Common myeloid progenitor, CD34-positive (primary cell): ENCODE results near the gene TCP1.
"Not testable (repeated sequence)": the region's sequence is repeated elsewhere in the genome, so short reads cannot be mapped to it uniquely, and the experiment has no call there.

Experiments used
- CTCF ChIA-PET: fragments of 350-600 bp; sonication (Branson Sonifier 250); formaldehyde crosslinking; loops from one replicate; lab custom pipeline; 2021; ENCODE audit warnings: antibody characterized with exemption; lab: Charles Lee
- POLR2A ChIA-PET: fragments of 350-600 bp; sonication (Branson Sonifier 250); formaldehyde crosslinking; loops from one replicate; lab custom pipeline; 2021; ENCODE audit warnings: antibody characterized with exemption; lab: Charles Lee
- DNase-seq, 3 donors: peaks; one replicate each; pipeline versions ENCODE4 v3.0.0 to v3.0.0-alpha.2; 2013
- H3K27ac ChIP-seq, 2 experiments: 1 replicate in 1 of 2; 2 replicates in 1 of 2; pipeline ENCODE4 v1.7.0; 2013; ENCODE audit warnings: inconsistent platforms in 2 of 2, low read length in 2 of 2, mild to moderate bottlenecking in 2 of 2, low read depth in 1 of 2, moderate library complexity in 1 of 2; ENCODE audit not compliant: severe bottlenecking in 2 of 2, insufficient read depth in 1 of 2, poor library complexity in 1 of 2
- H3K27me3 ChIP-seq, 5 experiments: replicated peaks in 2 of 5; 1 replicate in 3 of 5; 2 replicates in 2 of 5; pipeline versions ENCODE4 v1.6.1 to v1.7.0; 2013; ENCODE audit warnings: low read length in 4 of 5, mild to moderate bottlenecking in 2 of 5, moderate library complexity in 2 of 5, inconsistent platforms in 1 of 5; ENCODE audit not compliant: insufficient read depth in 5 of 5, control insufficient read depth in 4 of 5
- H3K36me3 ChIP-seq, 4 experiments: 1 replicate in 2 of 4; 2 replicates in 2 of 4; pipeline versions ENCODE4 v1.6.1 to v1.7.0; 2013; ENCODE audit warnings: low read length in 3 of 4, control low read depth in 1 of 4, mild to moderate bottlenecking in 1 of 4; ENCODE audit not compliant: control insufficient read depth in 4 of 4, insufficient read depth in 4 of 4
- H3K4me1 ChIP-seq, 4 experiments: 1 replicate in 3 of 4; 2 replicates in 1 of 4; pipeline versions ENCODE4 v1.6.1 to v1.7.1; 2013; ENCODE audit warnings: low read length in 3 of 4, mild to moderate bottlenecking in 3 of 4, control low read depth in 1 of 4, inconsistent platforms in 1 of 4, moderate library complexity in 1 of 4; ENCODE audit not compliant: control insufficient read depth in 4 of 4, insufficient read depth in 4 of 4; ENCODE audit errors: control extremely low read depth in 1 of 4
- H3K4me3 ChIP-seq, 7 experiments: 1 replicate in 4 of 7; 2 replicates in 3 of 7; pipeline versions ENCODE4 v1.5.1 to v1.7.0; 2013; ENCODE audit warnings: mild to moderate bottlenecking in 7 of 7, low read length in 6 of 7, moderate library complexity in 6 of 7, inconsistent platforms in 2 of 7, low read depth in 2 of 7, control low read depth in 1 of 7; ENCODE audit not compliant: insufficient read depth in 4 of 7, control insufficient read depth in 1 of 7; ENCODE audit errors: extremely low read depth in 1 of 7
- H3K9me3 ChIP-seq, 5 experiments: 1 replicate in 4 of 5; 2 replicates in 1 of 5; pipeline versions ENCODE4 v1.6.1 to v1.7.1; 2013; ENCODE audit warnings: low read length in 4 of 5, mild to moderate bottlenecking in 2 of 5, inconsistent platforms in 1 of 5, low read depth in 1 of 5, moderate library complexity in 1 of 5; ENCODE audit not compliant: control insufficient read depth in 4 of 5, insufficient read depth in 2 of 5; ENCODE audit errors: control extremely low read depth in 1 of 5
- WGBS: methylation state at CpG from one replicate; pipeline ENCODE4 v1.1.5; 2013; ENCODE audit not compliant: insufficient coverage; 5-methylcytosine and 5-hydroxymethylcytosine counted together

The TCP1 gene

DNA sequence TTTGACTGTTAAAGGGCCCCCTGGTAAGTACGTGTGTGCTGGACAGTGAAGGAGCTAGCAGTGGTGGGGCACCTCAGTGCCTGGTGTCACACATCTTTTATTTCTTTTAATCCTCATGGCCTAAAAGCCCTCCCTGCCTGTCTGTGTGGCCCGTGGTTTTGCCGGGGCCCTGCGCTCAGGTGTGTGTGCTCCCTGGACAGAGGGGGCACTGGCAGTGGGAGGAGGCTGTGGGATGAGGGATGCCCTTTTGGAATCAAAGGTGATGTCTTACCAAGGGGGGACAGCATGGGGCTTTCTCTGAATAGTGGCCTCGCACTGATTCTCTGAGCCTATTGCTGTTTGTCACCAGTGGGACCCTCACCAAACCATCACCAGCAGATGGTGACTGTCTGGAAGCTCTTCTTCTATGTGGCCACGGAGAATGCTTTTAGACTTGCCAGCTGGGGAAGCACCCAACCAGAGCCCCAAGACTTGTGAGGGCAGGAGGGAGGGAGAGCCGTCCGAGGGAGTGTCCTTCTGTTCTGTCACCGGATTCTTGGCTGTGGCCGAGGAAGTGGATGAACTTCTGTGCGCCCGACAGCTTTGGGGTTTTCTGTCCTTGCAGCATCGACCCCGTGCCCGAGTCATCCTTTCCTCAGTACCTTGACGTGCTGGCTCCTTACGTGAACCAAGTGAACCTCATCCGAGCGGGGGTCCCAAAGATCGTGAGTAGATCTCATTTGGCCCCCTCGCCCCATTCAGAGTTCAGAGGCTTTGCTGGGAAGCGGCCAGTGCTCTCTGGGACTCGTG lies 28.7 kb upstream of the TCP1 start:
- ChIA-PET CTCF (interaction anchor here (1.5 to 3.4 kb wide), 3 partner anchors 9 to 34 kb away, joined by 3 to 18 read pairs (median 7); no protein-coding TSS in a partner anchor), POLR2A (interaction anchor here (0.6 kb wide), 1 partner anchor 10 kb away, joined by 3 read pairs; no protein-coding TSS in a partner anchor)

DNA sequence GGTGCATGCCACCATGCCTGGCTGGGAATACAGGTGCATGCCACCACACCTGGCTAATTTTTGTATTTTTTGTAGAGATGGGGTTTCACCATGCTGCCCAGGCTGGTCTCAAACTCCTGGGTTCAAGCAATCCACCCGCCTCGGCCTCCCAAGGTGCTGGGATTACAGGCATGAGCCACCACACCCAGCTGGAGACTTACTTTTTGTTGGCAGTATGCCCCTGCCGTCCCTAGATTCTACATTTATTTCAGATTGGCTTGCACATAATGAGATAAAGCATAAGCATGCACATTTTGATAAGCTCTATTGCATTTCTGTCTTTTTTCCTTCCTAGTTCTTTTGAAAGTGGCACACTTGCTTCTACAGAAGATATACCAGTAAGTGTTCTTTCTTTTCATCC lies 27.4 kb upstream of the TCP1 start:
- WGBS = 94% methylated on average over 3 of the region's 3 CpGs
- CTCF ChIA-PET = not testable (repeated sequence)

More for the DNA sequence above, 28.7 kb upstream of the TCP1 start:
- peaks cover 8 to 53% (median 45%) of the 10 kb centered on the region in 4 experiments for H3K4me1 ChIP-seq
- H3K9me3 ChIP-seq = no peaks in the 10 kb centered on the region
- 97% methylated on average over 20 of the region's 23 CpGs for WGBS
- no peak overlapping the region for H3K27ac ChIP-seq
- H3K27me3 ChIP-seq = no peaks in the 10 kb centered on the region
- DNase-seq = no peak
- no peak overlapping the region for H3K4me3 ChIP-seq
- H3K36me3 ChIP-seq = no peaks in the 10 kb centered on the region

DNA sequence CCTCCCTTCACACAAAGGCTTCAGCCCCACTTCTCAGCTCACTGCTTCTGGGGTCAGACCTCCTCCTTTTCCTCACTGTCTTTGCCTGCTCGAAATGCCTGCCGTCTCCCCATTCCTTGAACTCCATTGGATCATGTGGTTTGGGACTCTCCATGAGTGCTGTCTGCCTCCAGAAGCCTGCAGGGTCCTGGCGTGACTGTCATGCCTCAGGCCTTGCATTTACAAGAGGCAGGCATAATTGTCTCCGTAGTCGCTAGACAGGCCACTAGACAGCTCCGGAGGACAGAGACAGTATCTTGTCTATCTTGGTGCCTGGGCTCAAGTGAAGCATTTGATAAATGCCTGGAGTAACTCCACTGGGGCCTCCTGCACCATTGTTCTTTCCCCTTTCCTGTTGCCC lies 26.0 kb upstream of the TCP1 start:
- 99% methylated on average over 6 of the region's 6 CpGs for WGBS
- Histone ChIP-seq H3K27ac (no peak overlapping the region), H3K9me3 (no peaks in the 10 kb centered on the region), H3K4me3 (no peak overlapping the region), H3K4me1 (peaks cover 0 to 30% (median 25%) of the 10 kb centered on the region in 4 experiments), H3K27me3 (no peaks in the 10 kb centered on the region), H3K36me3 (no peaks in the 10 kb centered on the region)
- POLR2A ChIA-PET = no interaction called here
- CTCF ChIA-PET = interaction anchor here (1.0 to 1.5 kb wide), 2 partner anchors 18 to 19 kb away, joined by 3 read pairs; no protein-coding TSS in a partner anchor
- no peak for DNase-seq

More for the DNA sequence above, 27.4 kb upstream of the TCP1 start:
- H3K36me3 ChIP-seq, DNase-seq, H3K4me3 ChIP-seq, H3K9me3 ChIP-seq, H3K27ac ChIP-seq, POLR2A ChIA-PET, H3K27me3 ChIP-seq: not testable (repeated sequence)
- H3K4me1 ChIP-seq = peaks cover 8 to 44% (median 38%) of the 10 kb centered on the region in 4 experiments

DNA sequence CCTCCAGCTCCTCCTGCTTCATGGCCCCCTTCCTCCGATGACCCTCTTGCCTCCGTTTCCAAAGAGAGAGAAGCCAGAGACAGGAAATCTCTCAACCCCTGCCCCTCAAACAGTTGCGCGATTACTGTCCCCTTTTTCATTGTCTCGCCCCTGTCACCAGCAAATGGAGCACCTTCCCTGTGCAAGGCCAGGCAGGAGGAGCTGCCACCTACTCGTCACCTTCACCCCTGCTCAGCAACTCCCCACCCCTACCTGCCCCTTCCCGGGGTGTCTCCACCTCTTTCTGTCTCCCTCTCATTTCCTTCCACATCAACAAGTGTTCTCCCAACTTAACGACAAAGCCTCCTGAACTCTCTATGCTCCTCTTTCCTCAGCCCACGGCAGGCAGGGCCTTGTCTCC lies 24.4 kb upstream of the TCP1 start:
- POLR2A ChIA-PET = no interaction called here
- WGBS = 86% methylated on average over 9 of the region's 9 CpGs

DNA sequence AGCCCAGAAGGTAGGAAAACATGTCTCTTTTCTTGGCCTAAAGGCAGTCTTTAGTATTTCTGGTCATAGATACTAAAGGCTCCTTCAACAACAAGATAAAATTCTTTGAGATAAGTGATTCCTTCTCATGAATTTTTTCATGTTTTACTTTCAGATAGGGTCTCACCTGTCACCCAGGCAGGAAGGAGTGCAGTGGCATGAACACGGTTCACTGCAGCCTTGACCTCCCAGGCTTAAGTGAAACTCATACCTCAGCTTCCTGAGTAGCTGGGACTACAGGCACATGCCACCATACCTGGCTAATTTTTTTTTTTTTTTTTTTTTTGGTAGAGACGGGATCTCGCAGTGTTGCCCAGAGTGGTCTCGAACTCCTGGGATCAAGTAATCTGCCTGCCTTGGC lies 19.7 kb upstream of the TCP1 start:
- Histone ChIP-seq H3K4me3 (no peak overlapping the region), H3K9me3 (no peaks in the 10 kb centered on the region), H3K27ac (no peak overlapping the region), H3K36me3 (no peaks in the 10 kb centered on the region), H3K27me3 (no peaks in the 10 kb centered on the region), H3K4me1 (peaks cover 0 to 9% (median 0%) of the 10 kb centered on the region in 4 experiments)
- ChIA-PET POLR2A (interaction anchor here (0.6 kb wide), 1 partner anchor 116 kb away, joined by 3 read pairs; no protein-coding TSS in a partner anchor), CTCF (interaction anchor here (1.5 kb wide), 1 partner anchor 9 kb away, joined by 7 read pairs; no protein-coding TSS in a partner anchor)
- no peak for DNase-seq
- 100% methylated on average over 1 of the region's 4 CpGs for WGBS

More for the DNA sequence above, 24.4 kb upstream of the TCP1 start:
- no peak overlapping the region for H3K27ac ChIP-seq
- H3K9me3 ChIP-seq = no peaks in the 10 kb centered on the region
- peaks cover 0 to 14% (median 9%) of the 10 kb centered on the region in 4 experiments for H3K4me1 ChIP-seq
- DNase-seq = no peak
- H3K36me3 ChIP-seq = no peaks in the 10 kb centered on the region
- CTCF ChIA-PET = interaction anchor here (1.5 kb wide), 1 partner anchor 20 kb away, joined by 3 read pairs; no protein-coding TSS in a partner anchor
- no peak overlapping the region for H3K4me3 ChIP-seq
- H3K27me3 ChIP-seq = no peaks in the 10 kb centered on the region

DNA sequence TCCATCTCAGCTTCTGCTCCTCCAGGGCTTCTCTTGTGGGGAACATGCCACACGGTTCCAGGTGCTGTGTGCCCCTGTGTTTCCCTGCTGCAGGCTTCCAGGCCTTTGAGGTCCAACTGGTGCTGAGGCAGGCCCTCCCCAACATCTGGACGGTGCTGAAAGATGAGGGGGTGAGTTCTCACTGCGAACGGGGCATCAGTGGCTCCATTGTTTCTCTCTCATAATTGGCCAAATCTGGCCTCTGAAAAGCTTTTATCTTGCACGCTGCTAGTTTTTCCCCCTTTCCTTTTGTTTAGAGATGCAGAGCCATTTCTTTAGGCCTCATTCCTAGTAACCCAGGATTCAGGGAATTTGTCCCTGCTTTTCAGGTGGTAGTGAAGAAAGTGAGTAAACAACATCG lies 19.2 kb upstream of the TCP1 start:
- 100% methylated on average over 3 of the region's 6 CpGs for WGBS
- POLR2A ChIA-PET = interaction anchor here (0.6 kb wide), 1 partner anchor 115 kb away, joined by 3 read pairs; no protein-coding TSS in a partner anchor
- Histone ChIP-seq H3K4me3 (no peak overlapping the region), H3K27me3 (no peaks in the 10 kb centered on the region), H3K27ac (no peak overlapping the region), H3K4me1 (peaks cover 0 to 9% (median 0%) of the 10 kb centered on the region in 4 experiments), H3K9me3 (no peaks in the 10 kb centered on the region), H3K36me3 (no peaks in the 10 kb centered on the region)
- CTCF ChIA-PET = interaction anchor here (1.5 kb wide), 1 partner anchor 9 kb away, joined by 7 read pairs; no protein-coding TSS in a partner anchor
- DNase-seq = no peak
